Testis (tissue), 3 donors: ENCODE results near the gene RNF167. TPM values are rescaled to one million over a fixed set of nuclear protein-coding genes. Genes with fewer than 3 reads are reported as not detected.
A peak's percentile ranks its signal among the peaks of the same experiment; 100 is the strongest.

Experiments
- DNase-seq: peaks from one replicate; pipeline ENCODE4 v3.0.0-alpha.2; 2019
- H3K27ac ChIP-seq, 2 donors: fragments of 200-600 bp; sonication (generic); one replicate each; pipeline ENCODE4 v1.5.1; 2019
- H3K27me3 ChIP-seq: fragments of 200-600 bp; sonication (generic); one replicate; pipeline ENCODE4 v1.5.1; 2019
- H3K36me3 ChIP-seq: fragments of 200-600 bp; sonication (generic); one replicate; pipeline ENCODE4 v1.5.1; 2017; ENCODE audit warnings: low read depth; ENCODE audit errors: missing control alignments
- H3K4me1 ChIP-seq: fragments of 200-600 bp; sonication (generic); one replicate; pipeline ENCODE4 v1.5.1; 2019
- H3K4me3 ChIP-seq, 2 donors: fragments of 200-600 bp; sonication (generic); one replicate each; pipeline ENCODE4 v1.5.1; 2017 to 2019
- H3K9me3 ChIP-seq: fragments of 200-600 bp; sonication (generic); one replicate; pipeline ENCODE4 v1.5.1; 2017
- CTCF ChIP-seq, 3 experiments: fragments of 450-650 bp in 2 of 3; fragments of 200-600 bp in 1 of 3; sonication (generic) in 1 of 3; IDR thresholded peaks; one replicate each; pipeline ENCODE4 v1.5.1; 2016 to 2019; ENCODE audit warnings: antibody characterized with exemption in 3 of 3, mild to moderate bottlenecking in 2 of 3, moderate library complexity in 1 of 3
- POLR2A ChIP-seq: fragments of 450-650 bp; IDR thresholded peaks from one replicate; pipeline ENCODE4 v1.6.1; 2017; ENCODE audit warnings: antibody characterized with exemption, mild to moderate bottlenecking, moderate library complexity
- WGBS, 2 donors: methylation state at CpG; one replicate each; pipeline ENCODE4 v1.1.5; 2018; 5-methylcytosine and 5-hydroxymethylcytosine counted together
- intact Hi-C: fragments of 100-400 bp; cut with DNase I; formaldehyde crosslinking; loops from one replicate; pipeline ENCODE4 v1.15.1; 2023; ENCODE audit warnings: low total_unique reads
- polyA plus RNA-seq: library from polyadenylated mRNA; stranded (reverse); fragments of 350-450 nt; fragmentation: Illumina TruSeq; extraction: RNeasy Lipid Tissue Mini Kit (QIAGEN cat#74804); gene quantifications from one replicate; pipeline ENCODE4 v1.2.3, GENCODE V29; 2014; ENCODE audit warnings: low read depth, low replicate concordance; ENCODE audit not compliant: insufficient read depth
- total RNA-seq, 2 donors: library from RNA; depleted of rRNA; stranded (reverse); fragments of >200 nt; gene quantifications; one replicate each; pipeline ENCODE4 v1.2.3, GENCODE V29; 2016

The RNF167 gene
- total and polyA plus RNA-seq, 3 donors from 2014 or later: 110 to 211 (median 111) TPM

- DNase-seq: no peak
- intact Hi-C loops: no loop called here
- H3K4me3 ChIP-seq: no peak overlapping the region
- H3K27ac ChIP-seq: no peak overlapping the region
- peaks cover 22% of the 10 kb centered on the region for H3K4me1 ChIP-seq
- H3K9me3 ChIP-seq: no peaks in the 10 kb centered on the region
- 76 to 78% methylated on average over 15 of the region's 15 CpGs for WGBS, 2 donors
- H3K36me3 ChIP-seq: no peaks in the 10 kb centered on the region
- H3K27me3 ChIP-seq: no peaks in the 10 kb centered on the region
- TF ChIP-seq POLR2A (no peak), CTCF (IDR thresholded peaks at IDR 0.05) (no peak)
Observed at GRCh38 chr17:4965311-4965986, 25.4 kb downstream of the RNF167 start.

GRCh38 chr17:4966844-4967538, 26.9 kb downstream of the RNF167 start:
- peaks cover 22% of the 10 kb centered on the region for H3K4me1 ChIP-seq
- peak; percentile 99 for DNase-seq
- 0 to 1% methylated on average over 23 to 30 of the region's 42 CpGs for WGBS, 2 donors
- peak overlapping the region; percentile 87 to 97 for H3K27ac ChIP-seq
- TF ChIP-seq POLR2A (no peak), CTCF (IDR thresholded peaks at IDR 0.05) (no peak)
- H3K27me3 ChIP-seq: no peaks in the 10 kb centered on the region
- no peaks in the 10 kb centered on the region for H3K36me3 ChIP-seq
- H3K4me3 ChIP-seq: peak overlapping the region; percentile 67 to 76
- intact Hi-C loops: no loop called here
- no peaks in the 10 kb centered on the region for H3K9me3 ChIP-seq

GRCh38 chr17:4967539-4968485, 27.7 kb downstream of the RNF167 start, which contains the start of gene SPAG7:
Gene SPAG7 (minus strand): TSS chr17:4967817. CDS start chr17:4967804, 13 bp downstream.
- peaks cover 22% of the 10 kb centered on the region for H3K4me1 ChIP-seq
- H3K36me3 ChIP-seq: no peaks in the 10 kb centered on the region
- WGBS, 2 donors: 0 to 1% methylated on average over 28 to 66 of the region's 66 CpGs

More at GRCh38 chr17:4967539-4968485, 27.7 kb downstream of the RNF167 start, which contains the start of gene SPAG7:
- H3K27ac ChIP-seq: peak within 1 kb of the TSS; percentile 87 to 97
- no peaks in the 10 kb centered on the region for H3K27me3 ChIP-seq
- peak within 1 kb of the TSS; percentile 67 to 76 for H3K4me3 ChIP-seq
- H3K9me3 ChIP-seq: no peaks in the 10 kb centered on the region
- TF ChIP-seq CTCF (IDR thresholded peaks at IDR 0.05) (peak in 2 of 3 experiments; percentile 5 to 18), POLR2A (peak; percentile 23)
- intact Hi-C loops: no loop called here
- peak; percentile 96 for DNase-seq
